ENCODE results near the gene SLC22A14. TPM values are rescaled to one million over a fixed set of nuclear protein-coding genes. Genes with fewer than 3 reads are reported as not detected.

Gene SLC22A14
- total and polyA plus RNA-seq, 9 of the 15 experiments (the other 6 are each of a cell fraction or from before 2014, with no cell fraction given), result 0.03 to 0.07 TPM; not detected in 7

- TF ChIP-seq PML (IDR thresholded peaks at IDR 0.05; ENCODE audit: low read length), result no peak
- TF ChIP-seq DACH1 (IDR thresholded peaks at IDR 0.05; ENCODE audit: partially characterized antibody), result no peak
- TF ChIP-seq ZFP91 (CRISPR knock-in tag; IDR thresholded peaks at IDR 0.05), result no peak
- no peak for TF ChIP-seq RBM17 (IDR thresholded peaks at IDR 0.05; ENCODE audit: borderline replicate concordance, low read depth, low read length)
- no peak for TF ChIP-seq BRF1 (IDR thresholded peaks at IDR 0.05; ENCODE audit: borderline replicate concordance, extremely low read depth, insufficient read length)
These were observed 16.3 kb upstream of the SLC22A14 start, which contains the start of gene SLC22A13 (continued) for GRCh38 chr3:38265604-38266307.

GRCh38 chr3:38266810-38267209, 15.3 kb upstream of the SLC22A14 start:
- TF ChIP-seq U2AF1 (optimal IDR thresholded peaks at IDR 0.05; ENCODE audit: low read depth, low read length) (no peak), NR2C1 (IDR thresholded peaks at IDR 0.05) (no peak), NR2C1 (tag; IDR thresholded peaks at IDR 0.05) (no peak), ZFX (CRISPR knock-in tag; IDR thresholded peaks at IDR 0.05) (no peak), SMAD2 (IDR thresholded peaks at IDR 0.05; ENCODE audit: low read depth, low read length) (no peak), POLR3G (IDR thresholded peaks at IDR 0.05; ENCODE audit: extremely low read depth, insufficient read length, insufficient replicate concordance) (no peak), PHTF2 (CRISPR knock-in tag; IDR thresholded peaks at IDR 0.05) (no peak), CREB3 (tag; conservative IDR thresholded peaks at IDR 0.05; ENCODE audit: low read depth) (no peak), ZNF174 (CRISPR knock-in tag; IDR thresholded peaks at IDR 0.05) (no peak), CBX5 (IDR thresholded peaks at IDR 0.05; ENCODE audit: borderline replicate concordance, low read depth) (no peak), USF1 (CRISPR knock-in tag; IDR thresholded peaks at IDR 0.05) (no peak), ZNF239 (CRISPR knock-in tag; IDR thresholded peaks at IDR 0.05) (no peak), HNRNPK (IDR thresholded peaks at IDR 0.05; ENCODE audit: low read depth, low read length, poor library complexity, severe bottlenecking) (no peak)
- H3K4me1 ChIP-seq (replicated peaks in 1 of 2; ENCODE audit: control insufficient read depth in 2 of 2, insufficient read depth in 2 of 2, low read length in 2 of 2), result peaks cover 4 to 13% of the 10 kb centered on the region in 2 experiments; a peak in 2 of 5 replicates
- H3K36me3 ChIP-seq (ENCODE audit: control insufficient read depth, insufficient read depth, low read length), result no peaks in the 10 kb centered on the region
- H3K4me2 ChIP-seq (ENCODE audit: insufficient read depth, low read length), result no peak overlapping the region
- H3K27me3 ChIP-seq (ENCODE audit: control insufficient read depth in 2 of 2, insufficient read depth in 2 of 2, low read length in 2 of 2), result peaks cover 0 to 7% of the 10 kb centered on the region in 2 experiments; a peak in 1 of 5 replicates
- no peak overlapping the region for H2AFZ ChIP-seq (ENCODE audit: low read depth, low read length)
- BruUV-seq (replicated peaks), result no TSS peak
- no peaks in the 10 kb centered on the region for H3K9me1 ChIP-seq (ENCODE audit: control insufficient read depth, insufficient read depth, low read length)
- 5% methylated on average over 1 of the region's 1 CpG for WGBS (ENCODE audit: insufficient coverage, low coverage, missing lambda C conversion rate)
- H3K4me3 ChIP-seq, result no peak overlapping the region
- H4K20me1 ChIP-seq (replicated peaks; ENCODE audit: control insufficient read depth, insufficient read depth, low read length), result peaks cover 5% of the 10 kb centered on the region; the same call in 1 of the 2 replicates
- H3K9ac ChIP-seq (ENCODE audit: insufficient read depth in 1 of 2, low read depth in 2 of 2, low read length in 2 of 2), result no peak overlapping the region
- intact Hi-C loops (cut with micrococcal nuclease) (no loop called here), in situ Hi-C loops (cut with MboI) (no loop called here)
- ATAC-seq (no peak), FAIRE-seq (no peak), DNase-seq (ENCODE audit: extremely low read depth in 1 of 4, low spot score in 3 of 4) (no peak)
- H3K9me3 ChIP-seq (replicated peaks; ENCODE audit: control insufficient read depth, insufficient read depth, low read depth, low read length), result no peaks in the 10 kb centered on the region
- POLR2A ChIA-PET, result interaction anchor here (0.6 to 0.7 kb wide), 2 partner anchors 88 to 104 kb away, joined by 3 read pairs; no protein-coding TSS in a partner anchor
- H3K27ac ChIP-seq (ENCODE audit: extremely low read depth, low read depth, low read length), result no peak overlapping the region
- CTCF ChIA-PET (ENCODE audit: low intra/inter-chr PET ratio), result no interaction called here
- no peaks in the 10 kb centered on the region for H3K79me2 ChIP-seq (ENCODE audit: control insufficient read depth, insufficient read depth, low read length)

Data from K562 (cell line).